Activated T-helper 1 cell treated with anti-CD3 and anti-CD28 coated beads, Interleukin-12 subunit alpha, Interleukin-12 subunit beta, Interleukin-2, Interleukin-4 antibody, amounts not matched to agents 30 ng/mL and 10 ng/mL and 1 ng/mL, durations not matched to agents 14 hours and 24 hours and 36 hours (primary cell): ENCODE results near the gene ARHGAP44. TPM values are rescaled to one million over a fixed set of nuclear protein-coding genes. Genes with fewer than 3 reads are reported as not detected.
"Not testable (repeated sequence)": the region's sequence is repeated elsewhere in the genome, so short reads cannot be mapped to it uniquely, and the experiment has no call there.

Experiments used
- DNase-seq: peaks from one replicate; pipeline ENCODE4 v3.0.0; 2021; ENCODE audit warnings: low spot score
- H3K27ac Mint-ChIP-seq: one replicate; pipeline ENCODE4 v1.8.0; 2021; ENCODE audit warnings: mild to moderate bottlenecking, mixed read lengths
- H3K27me3 Mint-ChIP-seq: one replicate; pipeline ENCODE4 v1.8.0; 2022; ENCODE audit warnings: mild to moderate bottlenecking, moderate library complexity, mixed read lengths; ENCODE audit not compliant: insufficient read depth
- H3K36me3 Mint-ChIP-seq: one replicate; pipeline ENCODE4 v1.8.0; 2021; ENCODE audit warnings: low read depth, mixed read lengths
- H3K4me1 Mint-ChIP-seq: one replicate; pipeline ENCODE4 v1.8.0; 2021; ENCODE audit warnings: low read depth, mixed read lengths
- H3K4me3 Mint-ChIP-seq: one replicate; pipeline ENCODE4 v1.8.0; 2021; ENCODE audit warnings: mild to moderate bottlenecking, moderate library complexity, mixed read lengths
- H3K9me3 Mint-ChIP-seq: one replicate; pipeline ENCODE4 v1.8.0; 2021; ENCODE audit warnings: mixed read lengths
- intact Hi-C: fragments of 100-400 bp; cut with micrococcal nuclease; formaldehyde crosslinking; loops from one replicate; pipeline ENCODE4 v1.15.1; 2024
- total RNA-seq: library from RNA; stranded (reverse); gene quantifications from 2 replicates; pipeline ENCODE4 v1.2.3, GENCODE V29; 2022

ARHGAP44 gene
- total RNA-seq, 1 donor from 2014 or later: not detected

DNA sequence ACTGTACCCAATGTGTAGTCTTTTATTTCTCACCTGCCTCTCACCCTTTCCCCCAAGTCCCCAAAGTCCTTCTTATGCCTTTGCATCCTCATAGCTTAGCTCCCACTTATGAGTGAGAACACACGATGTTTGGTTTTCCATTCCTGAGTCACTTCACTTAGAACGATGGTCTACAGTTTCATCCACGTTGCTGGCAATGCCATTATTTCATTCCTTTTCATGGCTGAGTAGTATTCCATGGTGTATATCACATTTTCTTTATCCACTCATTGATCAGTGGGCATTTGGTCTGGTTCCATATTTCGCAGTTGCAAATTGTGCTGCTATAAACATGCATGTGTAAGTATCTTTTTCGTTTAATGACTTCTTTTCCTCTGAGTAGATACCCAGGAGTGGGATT lies 89.8 kb downstream of the ARHGAP44 start:
- intact Hi-C loops, H3K4me3 Mint-ChIP-seq, H3K4me1 Mint-ChIP-seq, H3K27ac Mint-ChIP-seq, H3K36me3 Mint-ChIP-seq, H3K27me3 Mint-ChIP-seq, DNase-seq, H3K9me3 Mint-ChIP-seq: not testable (repeated sequence)

DNA sequence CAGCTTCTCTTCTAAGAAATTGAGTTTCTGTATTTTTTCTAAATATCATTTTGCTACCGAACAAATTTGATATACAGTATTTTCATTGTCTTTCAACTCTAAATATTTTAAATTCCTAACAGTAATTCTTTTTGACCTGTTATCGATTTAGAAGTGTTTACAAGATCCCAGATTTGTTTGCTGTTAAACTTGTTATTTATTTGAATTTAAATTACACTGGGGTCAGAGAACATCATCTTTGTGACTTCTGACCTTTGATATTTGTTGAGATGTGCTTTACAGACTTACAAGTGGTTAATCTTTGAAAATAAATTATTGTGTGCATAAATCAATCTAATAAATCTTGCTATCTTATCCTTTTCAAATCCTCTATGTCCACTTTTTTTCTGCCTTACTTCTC lies 94.2 kb downstream of the ARHGAP44 start:
- H3K36me3 Mint-ChIP-seq: no peaks in the 10 kb centered on the region
- no peaks in the 10 kb centered on the region for H3K4me1 Mint-ChIP-seq
- H3K9me3 Mint-ChIP-seq: peaks cover 3% of the 10 kb centered on the region
- H3K27ac Mint-ChIP-seq: no peak overlapping the region
- no peak for DNase-seq
- no peaks in the 10 kb centered on the region for H3K27me3 Mint-ChIP-seq
- no peak overlapping the region for H3K4me3 Mint-ChIP-seq
- intact Hi-C loops: no loop called here

DNA sequence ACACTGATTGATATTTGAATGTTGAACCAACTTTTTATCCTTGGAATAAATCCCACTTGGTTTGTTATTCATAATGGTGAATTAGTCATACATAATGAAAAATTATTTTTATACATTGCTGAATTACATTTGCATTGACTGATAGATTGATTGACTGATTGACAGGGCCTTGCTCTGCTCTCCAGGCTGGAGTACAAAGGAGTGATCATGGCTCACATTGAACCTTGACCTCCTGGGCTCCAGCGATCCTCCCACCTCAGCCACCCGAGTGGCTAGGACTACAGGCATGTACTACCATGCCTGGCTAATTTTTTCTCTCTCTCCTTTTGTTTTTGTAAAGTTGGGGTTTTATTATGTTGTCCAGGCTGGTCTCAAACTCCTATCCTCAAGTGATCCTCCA lies 97.8 kb downstream of the ARHGAP44 start:
- intact Hi-C loops: no loop called here
- no peak overlapping the region for H3K27ac Mint-ChIP-seq
- no peak for DNase-seq
- H3K36me3 Mint-ChIP-seq: no peaks in the 10 kb centered on the region
- no peak overlapping the region for H3K4me3 Mint-ChIP-seq
- no peaks in the 10 kb centered on the region for H3K4me1 Mint-ChIP-seq
- H3K9me3 Mint-ChIP-seq: peaks cover 5% of the 10 kb centered on the region
- no peaks in the 10 kb centered on the region for H3K27me3 Mint-ChIP-seq

DNA sequence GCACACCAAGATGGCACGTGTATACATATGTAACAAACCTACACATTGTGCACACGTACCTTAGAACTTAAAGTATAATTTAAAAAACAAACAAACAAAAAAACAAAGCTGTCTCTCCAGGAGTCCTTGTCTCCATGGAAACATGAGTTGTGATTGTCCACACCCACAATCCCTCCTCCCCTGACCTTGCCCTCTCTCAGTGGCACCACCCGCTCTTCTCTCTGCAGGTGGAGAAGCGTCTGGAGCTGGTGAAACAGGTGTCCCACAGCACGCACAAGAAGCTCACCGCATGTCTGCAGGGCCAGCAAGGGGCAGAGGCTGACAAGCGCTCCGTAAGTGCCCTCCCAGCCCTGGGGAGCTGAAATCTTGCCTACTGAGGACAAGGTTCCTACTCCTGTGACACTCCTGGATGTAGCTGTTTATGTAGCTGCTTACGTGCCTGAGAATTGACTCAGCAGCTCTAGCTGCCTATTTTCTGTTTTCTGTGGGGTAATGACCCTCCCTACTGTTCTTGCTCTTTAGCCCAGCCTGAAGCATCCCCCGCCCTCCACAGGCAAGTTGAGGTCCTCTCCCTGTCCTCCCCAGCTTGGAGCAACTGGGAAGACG lies 107.0 kb downstream of the ARHGAP44 start:
- intact Hi-C loops: no loop called here
- no peak overlapping the region for H3K27ac Mint-ChIP-seq
- no peaks in the 10 kb centered on the region for H3K36me3 Mint-ChIP-seq
- DNase-seq: no peak
- no peaks in the 10 kb centered on the region for H3K27me3 Mint-ChIP-seq
- peaks cover 40% of the 10 kb centered on the region for H3K9me3 Mint-ChIP-seq
- H3K4me1 Mint-ChIP-seq: no peaks in the 10 kb centered on the region
- H3K4me3 Mint-ChIP-seq: no peak overlapping the region

DNA sequence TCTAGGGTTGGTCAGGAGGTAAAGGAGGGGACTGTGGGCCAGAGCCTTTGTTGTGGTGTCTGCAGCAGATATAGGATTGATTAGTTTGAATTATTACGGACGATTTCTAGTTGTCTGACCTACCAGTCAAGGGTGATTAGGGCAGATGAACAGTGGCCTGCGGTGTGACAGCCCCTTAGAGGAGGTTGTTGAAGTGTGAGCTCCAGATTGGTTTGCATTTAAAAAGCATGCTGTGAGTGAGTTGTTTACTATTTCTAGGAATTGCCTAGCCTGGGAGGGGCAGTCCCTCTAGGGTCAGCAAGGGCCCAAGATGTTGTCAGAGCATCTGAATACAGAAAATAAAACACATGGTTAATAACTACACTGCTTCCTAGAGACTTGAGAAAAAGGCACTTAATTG lies 108.8 kb downstream of the ARHGAP44 start:
- Mint-ChIP-seq H3K4me3 (no peak overlapping the region), H3K4me1 (no peaks in the 10 kb centered on the region), H3K27ac (no peak overlapping the region), H3K9me3 (peaks cover 45% of the 10 kb centered on the region), H3K36me3 (no peaks in the 10 kb centered on the region), H3K27me3 (no peaks in the 10 kb centered on the region)
- intact Hi-C loops: no loop called here
- no peak for DNase-seq

DNA sequence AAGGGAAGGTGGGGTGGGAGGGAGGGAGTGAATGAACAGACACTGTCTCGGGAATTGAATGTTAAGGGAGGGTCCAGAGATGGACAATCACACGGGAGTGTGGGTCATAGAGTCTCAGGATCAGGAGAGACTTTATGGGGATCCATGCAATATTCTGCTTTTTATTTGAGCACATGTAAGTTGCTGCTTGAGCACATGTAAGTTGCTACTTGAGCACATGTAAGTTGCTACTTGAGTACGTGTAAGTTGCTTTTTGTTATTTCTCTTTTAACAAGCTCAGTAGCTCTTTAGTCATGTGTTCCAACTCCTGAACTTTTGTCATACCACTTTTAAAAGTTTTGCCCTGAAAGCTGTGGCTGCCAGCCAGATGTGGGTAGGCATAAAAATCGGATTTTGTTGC lies 110.3 kb downstream of the ARHGAP44 start:
- H3K9me3 Mint-ChIP-seq: peaks cover 36% of the 10 kb centered on the region
- DNase-seq: no peak
- no peak overlapping the region for H3K27ac Mint-ChIP-seq
- no peaks in the 10 kb centered on the region for H3K36me3 Mint-ChIP-seq
- no peaks in the 10 kb centered on the region for H3K4me1 Mint-ChIP-seq
- intact Hi-C loops: no loop called here
- no peaks in the 10 kb centered on the region for H3K27me3 Mint-ChIP-seq
- no peak overlapping the region for H3K4me3 Mint-ChIP-seq

DNA sequence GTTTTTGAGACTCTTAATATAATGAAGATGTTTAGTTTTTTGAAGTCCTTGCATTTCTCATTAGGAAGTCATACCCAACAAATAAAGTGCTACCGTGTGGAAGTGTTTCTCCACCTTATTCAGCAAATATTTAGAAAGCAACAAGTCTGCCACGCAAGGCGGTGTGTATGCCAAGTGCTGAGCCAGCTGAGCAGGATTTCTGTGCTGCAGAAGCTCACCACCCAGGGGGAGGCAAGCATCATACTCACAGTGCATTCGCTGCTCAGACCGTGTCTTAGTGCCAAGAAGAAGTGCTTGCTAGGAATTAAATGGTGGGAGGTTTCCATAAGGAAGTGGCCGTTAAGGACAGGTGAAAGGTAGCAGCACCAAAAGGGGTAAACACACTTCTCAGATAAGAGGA lies 111.2 kb downstream of the ARHGAP44 start:
- DNase-seq: no peak
- H3K27ac Mint-ChIP-seq: no peak overlapping the region
- H3K4me1 Mint-ChIP-seq: no peaks in the 10 kb centered on the region
- no peaks in the 10 kb centered on the region for H3K27me3 Mint-ChIP-seq
- H3K4me3 Mint-ChIP-seq: no peak overlapping the region
- intact Hi-C loops: no loop called here
- H3K9me3 Mint-ChIP-seq: peaks cover 36% of the 10 kb centered on the region
- no peaks in the 10 kb centered on the region for H3K36me3 Mint-ChIP-seq

DNA sequence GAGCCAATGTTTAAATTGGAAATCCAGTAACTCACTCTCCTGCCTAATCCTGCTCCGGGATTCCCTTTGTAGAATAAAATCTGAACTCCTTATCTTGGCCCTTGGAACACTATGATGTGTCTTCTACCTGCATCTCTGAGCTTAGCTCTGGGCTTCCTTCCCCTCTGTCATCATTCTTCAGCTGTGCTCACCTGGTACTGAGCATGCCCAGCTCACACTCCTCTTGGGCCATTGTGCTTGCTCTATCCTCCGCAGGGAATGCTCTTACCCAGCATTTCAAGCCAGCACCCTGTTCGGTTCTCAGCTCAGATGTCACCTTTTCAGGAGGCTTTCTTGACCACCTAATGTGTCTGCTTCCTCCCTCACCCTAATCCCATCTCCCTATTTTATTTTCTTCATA lies 112.7 kb downstream of the ARHGAP44 start:
- peaks cover 33% of the 10 kb centered on the region for H3K9me3 Mint-ChIP-seq
- H3K27me3 Mint-ChIP-seq: no peaks in the 10 kb centered on the region
- H3K36me3 Mint-ChIP-seq: no peaks in the 10 kb centered on the region
- intact Hi-C loops: no loop called here
- no peak overlapping the region for H3K4me3 Mint-ChIP-seq
- DNase-seq: no peak
- H3K27ac Mint-ChIP-seq: no peak overlapping the region
- H3K4me1 Mint-ChIP-seq: no peaks in the 10 kb centered on the region

DNA sequence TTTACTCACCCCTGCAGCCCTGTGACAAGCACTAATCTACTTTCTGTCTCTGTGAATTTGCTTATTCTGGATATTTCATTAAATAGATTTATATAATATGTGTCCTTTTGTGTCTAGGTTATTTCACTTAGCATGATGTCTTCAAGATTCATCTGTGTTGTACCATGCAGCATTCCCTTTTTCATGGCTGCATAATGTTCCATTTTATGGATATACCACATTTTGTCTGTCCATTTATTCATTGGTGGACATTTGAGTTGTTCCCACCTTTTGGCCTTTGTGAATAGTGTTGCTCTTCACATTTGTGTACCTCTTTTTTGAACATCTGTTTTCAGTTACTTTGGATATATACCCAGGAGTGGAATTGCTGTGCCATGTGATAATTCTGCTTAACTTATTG lies 118.2 kb downstream of the ARHGAP44 start:
- Mint-ChIP-seq H3K9me3 (peaks cover 17% of the 10 kb centered on the region), H3K27me3 (no peaks in the 10 kb centered on the region), H3K36me3 (no peaks in the 10 kb centered on the region), H3K4me1 (no peaks in the 10 kb centered on the region), H3K27ac (no peak overlapping the region), H3K4me3 (no peak overlapping the region)
- intact Hi-C loops: no loop called here
- no peak for DNase-seq

DNA sequence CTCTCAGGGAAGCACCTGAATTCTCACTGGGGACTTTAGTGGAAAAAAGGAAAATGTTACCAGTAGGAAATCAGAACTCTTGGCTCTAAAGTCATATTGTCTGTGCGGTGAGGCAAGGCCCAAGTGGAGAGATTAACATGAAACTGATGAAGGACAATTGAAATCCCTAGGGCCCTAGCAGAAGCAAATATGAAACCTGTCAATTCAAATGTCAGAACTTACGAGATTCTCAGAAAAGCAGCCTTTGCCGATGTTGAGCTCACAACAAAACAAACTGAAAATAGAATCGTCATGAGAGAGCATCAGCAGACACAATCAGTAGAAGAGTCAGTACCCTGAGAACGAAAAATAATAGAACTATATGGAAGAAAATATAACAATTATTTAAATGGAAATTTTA lies 119.7 kb downstream of the ARHGAP44 start:
- no peaks in the 10 kb centered on the region for H3K4me1 Mint-ChIP-seq
- no peaks in the 10 kb centered on the region for H3K36me3 Mint-ChIP-seq
- intact Hi-C loops: no loop called here
- peaks cover 16% of the 10 kb centered on the region for H3K9me3 Mint-ChIP-seq
- no peak overlapping the region for H3K27ac Mint-ChIP-seq
- no peaks in the 10 kb centered on the region for H3K27me3 Mint-ChIP-seq
- H3K4me3 Mint-ChIP-seq: no peak overlapping the region
- DNase-seq: no peak

DNA sequence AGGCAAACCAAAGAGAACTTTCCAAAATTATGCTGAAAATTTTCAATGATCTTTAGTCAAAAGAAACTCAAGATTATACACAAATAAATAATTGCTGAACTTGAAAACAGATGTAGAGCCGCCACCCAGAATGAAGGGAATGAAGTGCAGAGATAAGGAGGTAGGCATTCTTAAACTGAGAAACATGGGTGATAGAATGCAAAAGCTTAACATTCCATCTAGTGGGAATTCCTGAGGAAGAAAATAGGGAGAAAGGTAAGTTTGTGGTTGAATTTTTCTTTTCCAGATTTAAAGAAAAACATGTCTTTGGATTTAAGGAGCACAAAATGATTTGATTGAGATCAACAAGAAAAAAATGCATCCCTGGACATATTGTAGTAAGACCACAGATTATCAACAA lies 120.2 kb downstream of the ARHGAP44 start:
- Mint-ChIP-seq H3K27ac (no peak overlapping the region), H3K9me3 (peaks cover 16% of the 10 kb centered on the region), H3K4me3 (no peak overlapping the region), H3K36me3 (no peaks in the 10 kb centered on the region), H3K4me1 (no peaks in the 10 kb centered on the region), H3K27me3 (no peaks in the 10 kb centered on the region)
- intact Hi-C loops: no loop called here
- DNase-seq: no peak

DNA sequence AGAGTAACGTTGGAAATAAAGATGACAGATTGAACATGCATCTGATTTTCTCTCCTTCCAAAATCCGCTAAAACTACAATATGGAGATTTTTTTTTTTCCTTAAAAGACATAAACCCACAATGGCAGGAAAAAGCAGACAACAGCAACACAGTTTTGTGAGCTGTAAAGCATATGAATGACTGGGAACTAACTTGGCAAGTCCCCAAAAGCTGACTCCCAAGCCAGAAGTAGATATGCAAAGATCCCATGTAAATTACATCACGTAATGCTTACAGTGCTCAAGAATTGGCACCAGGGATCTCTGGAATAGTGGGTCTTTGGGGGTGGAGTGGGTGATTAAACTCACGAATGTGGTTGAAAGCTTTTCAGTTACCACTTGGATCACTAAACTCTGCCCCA lies 121.9 kb downstream of the ARHGAP44 start:
- H3K27ac Mint-ChIP-seq: no peak overlapping the region
- H3K36me3 Mint-ChIP-seq: no peaks in the 10 kb centered on the region
- intact Hi-C loops: no loop called here
- no peak for DNase-seq
- H3K4me1 Mint-ChIP-seq: no peaks in the 10 kb centered on the region
- H3K27me3 Mint-ChIP-seq: no peaks in the 10 kb centered on the region
- H3K4me3 Mint-ChIP-seq: no peak overlapping the region
- H3K9me3 Mint-ChIP-seq: peaks cover 16% of the 10 kb centered on the region

DNA sequence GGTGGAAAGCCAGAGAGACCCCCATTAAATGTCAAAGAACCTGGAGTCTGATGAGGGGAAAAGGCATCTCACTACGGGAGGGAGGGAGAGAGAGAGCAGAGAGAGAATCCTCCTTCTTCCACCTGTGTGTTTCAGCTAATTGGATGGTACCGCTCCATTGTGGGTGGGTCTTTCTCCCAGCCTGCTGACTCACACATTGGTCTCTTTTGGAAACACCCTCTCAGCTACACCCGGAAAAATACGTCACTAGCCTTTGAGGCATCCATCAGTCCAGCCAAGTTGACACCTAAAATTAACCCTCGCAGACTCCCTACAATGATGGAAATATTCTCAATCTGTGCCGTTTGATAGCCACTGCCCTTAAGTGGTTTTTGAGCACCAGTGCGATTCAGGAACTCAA lies 128.1 kb downstream of the ARHGAP44 start:
- no peak for DNase-seq
- Mint-ChIP-seq H3K9me3 (peaks cover 3% of the 10 kb centered on the region), H3K27ac (no peak overlapping the region), H3K36me3 (no peaks in the 10 kb centered on the region), H3K4me3 (no peak overlapping the region), H3K4me1 (no peaks in the 10 kb centered on the region), H3K27me3 (no peaks in the 10 kb centered on the region)
- intact Hi-C loops: no loop called here

DNA sequence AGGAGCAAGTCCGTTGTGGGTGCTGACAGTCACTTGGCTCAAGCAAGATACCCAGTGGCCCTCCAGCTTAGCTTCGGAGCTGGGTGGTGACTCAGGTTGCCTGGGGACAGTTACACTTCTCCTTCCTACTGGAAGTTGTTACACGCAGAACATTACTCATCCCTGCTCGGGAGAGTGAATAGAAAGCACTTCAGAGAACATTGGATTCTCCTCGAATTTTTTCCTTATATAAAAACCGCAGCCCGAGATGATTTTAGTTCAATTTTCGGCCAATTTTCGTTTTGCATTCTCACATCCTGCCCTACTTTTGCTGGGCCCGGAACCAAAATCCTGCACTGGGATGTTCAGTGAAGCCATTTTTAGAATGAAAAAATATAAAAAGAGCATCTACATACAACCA lies 128.8 kb downstream of the ARHGAP44 start:
- DNase-seq: no peak
- intact Hi-C loops: no loop called here
- Mint-ChIP-seq H3K4me3 (no peak overlapping the region), H3K27me3 (no peaks in the 10 kb centered on the region), H3K36me3 (no peaks in the 10 kb centered on the region), H3K9me3 (no peaks in the 10 kb centered on the region), H3K27ac (no peak overlapping the region), H3K4me1 (no peaks in the 10 kb centered on the region)
